Fibroblast of the aortic adventitia (primary cell): ENCODE data around the gene VMAC. TPM values are rescaled to one million over a fixed set of nuclear protein-coding genes. Genes with fewer than 3 reads are reported as not detected.
A peak's percentile ranks its signal among the peaks of the same experiment; 100 is the strongest.
"Not testable (repeated sequence)": the region's sequence is repeated elsewhere in the genome, so short reads cannot be mapped to it uniquely, and the experiment has no call there.

Experiments
- DNase-seq: peaks from one replicate; pipeline ENCODE4 v3.0.0-alpha.2; 2010; ENCODE audit warnings: low read depth
- H3K4me3 ChIP-seq: 2 replicates; pipeline ENCODE4 v1.5.1; 2011; ENCODE audit warnings: low read depth, mild to moderate bottlenecking, control low read depth, low read length, moderate library complexity
- total RNA-seq: library from RNA; depleted of rRNA; stranded (reverse); fragments of >200 nt; gene quantifications from 2 replicates; pipeline ENCODE4 v1.2.3, GENCODE V29; 2012; ENCODE audit warnings: low replicate concordance
- TF ChIP-seq, protein P1 (sequence below): IDR thresholded peaks from 2 replicates; pipeline ENCODE4 v1.5.1; 2011; ENCODE audit warnings: mild to moderate bottlenecking, low read length, control low read depth, inconsistent platforms; ENCODE audit not compliant: insufficient read depth

Gene VMAC
- total RNA-seq, 1 donor: 5.6 TPM

DNA sequence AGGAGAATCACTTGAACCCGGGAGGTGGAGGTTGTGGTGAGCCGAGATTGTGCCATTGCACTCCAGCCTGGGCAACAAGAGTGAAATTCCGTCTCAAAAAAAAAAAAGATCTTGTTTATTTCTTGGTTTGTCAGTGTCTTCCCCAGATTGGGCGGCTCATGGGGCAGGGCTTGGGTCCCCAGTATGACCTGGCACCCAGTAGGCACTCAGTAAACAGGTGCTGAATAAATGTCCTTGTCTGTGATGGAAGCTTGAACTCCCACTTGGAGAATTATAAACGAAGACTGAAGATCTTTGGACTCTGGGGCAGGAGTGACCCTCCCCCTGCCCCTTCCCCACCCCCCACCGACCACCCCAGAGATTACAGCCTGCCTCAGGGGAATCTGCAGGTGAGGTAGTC lies 24.5 kb upstream of the VMAC start:
- DNase-seq: no peak
- no peak overlapping the region for H3K4me3 ChIP-seq
- TF ChIP-seq, protein P1, sequence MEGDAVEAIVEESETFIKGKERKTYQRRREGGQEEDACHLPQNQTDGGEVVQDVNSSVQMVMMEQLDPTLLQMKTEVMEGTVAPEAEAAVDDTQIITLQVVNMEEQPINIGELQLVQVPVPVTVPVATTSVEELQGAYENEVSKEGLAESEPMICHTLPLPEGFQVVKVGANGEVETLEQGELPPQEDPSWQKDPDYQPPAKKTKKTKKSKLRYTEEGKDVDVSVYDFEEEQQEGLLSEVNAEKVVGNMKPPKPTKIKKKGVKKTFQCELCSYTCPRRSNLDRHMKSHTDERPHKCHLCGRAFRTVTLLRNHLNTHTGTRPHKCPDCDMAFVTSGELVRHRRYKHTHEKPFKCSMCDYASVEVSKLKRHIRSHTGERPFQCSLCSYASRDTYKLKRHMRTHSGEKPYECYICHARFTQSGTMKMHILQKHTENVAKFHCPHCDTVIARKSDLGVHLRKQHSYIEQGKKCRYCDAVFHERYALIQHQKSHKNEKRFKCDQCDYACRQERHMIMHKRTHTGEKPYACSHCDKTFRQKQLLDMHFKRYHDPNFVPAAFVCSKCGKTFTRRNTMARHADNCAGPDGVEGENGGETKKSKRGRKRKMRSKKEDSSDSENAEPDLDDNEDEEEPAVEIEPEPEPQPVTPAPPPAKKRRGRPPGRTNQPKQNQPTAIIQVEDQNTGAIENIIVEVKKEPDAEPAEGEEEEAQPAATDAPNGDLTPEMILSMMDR: no peak

GRCh38 chr19:5880604-5881078 lies 24.0 kb upstream of the VMAC start:
- H3K4me3 ChIP-seq: no peak overlapping the region
- peak; percentile 80 for DNase-seq
- TF ChIP-seq, protein P1: no peak

DNA sequence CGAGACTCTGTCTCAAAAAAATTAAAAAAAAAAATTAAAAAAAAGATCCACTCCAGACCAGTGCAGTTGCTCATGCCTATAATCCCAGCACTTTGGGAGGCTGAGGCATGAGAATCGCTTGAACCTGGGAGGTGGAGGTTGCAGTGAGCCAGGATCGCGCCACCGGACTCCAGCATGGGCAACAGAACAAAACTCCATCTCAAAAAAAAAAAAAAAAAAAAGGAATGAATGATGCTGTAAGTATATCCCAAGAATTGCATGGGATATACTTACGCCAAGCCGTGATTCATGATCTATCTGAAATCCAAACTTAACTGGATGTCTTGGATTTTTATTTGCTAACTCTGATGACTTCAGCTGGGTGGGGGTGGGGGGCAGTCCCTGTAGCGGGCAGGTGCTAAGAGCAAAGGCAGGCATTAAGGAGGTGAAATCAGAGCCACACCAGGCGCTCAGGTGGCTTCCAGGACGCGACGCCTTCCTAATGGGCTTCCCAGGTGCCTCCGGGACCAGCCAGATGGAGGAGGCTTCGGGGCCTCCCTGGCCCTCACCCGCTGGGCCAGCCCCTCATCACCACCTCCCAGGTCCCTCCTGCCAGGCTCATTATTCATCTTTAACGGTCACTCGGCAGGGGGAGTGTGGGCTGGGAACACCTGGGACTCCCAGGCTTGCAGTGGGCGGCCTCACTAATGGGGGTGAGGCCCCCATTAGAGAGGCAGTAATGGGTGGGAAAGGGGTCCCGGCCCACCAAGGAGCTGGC lies 23.0 kb upstream of the VMAC start:
- no peak for DNase-seq

DNA sequence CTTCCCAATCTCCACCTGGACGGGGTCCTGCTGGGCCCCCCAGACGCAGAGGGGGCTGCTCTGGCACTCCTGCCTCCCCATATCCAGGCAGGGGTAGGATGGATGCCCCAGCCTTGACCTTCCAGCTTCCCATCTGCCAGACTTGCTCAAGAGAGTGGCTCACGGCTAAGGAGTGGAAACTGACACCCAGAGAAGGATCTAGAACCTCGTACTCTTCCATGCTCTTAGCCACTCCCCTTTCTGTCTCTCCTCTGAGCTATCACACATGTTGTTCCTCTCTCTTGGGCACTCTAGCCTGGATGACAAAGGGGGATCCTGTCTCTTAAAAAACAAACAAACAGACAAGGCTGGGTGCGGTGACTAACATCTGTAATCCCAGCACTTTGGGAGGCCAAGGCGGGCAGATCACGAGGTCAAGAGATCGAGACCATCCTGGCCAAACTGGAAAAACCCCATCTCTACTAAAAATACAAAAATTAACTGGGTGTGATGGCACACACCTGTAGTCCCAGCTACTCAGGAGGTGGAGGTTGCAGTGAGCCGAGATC lies 22.2 kb upstream of the VMAC start:
- DNase-seq: no peak
- H3K4me3 ChIP-seq: no peak overlapping the region
- TF ChIP-seq, protein P1: no peak

More for the DNA sequence above, 23.0 kb upstream of the VMAC start:
- TF ChIP-seq, protein P1: no peak
- no peak overlapping the region for H3K4me3 ChIP-seq

DNA sequence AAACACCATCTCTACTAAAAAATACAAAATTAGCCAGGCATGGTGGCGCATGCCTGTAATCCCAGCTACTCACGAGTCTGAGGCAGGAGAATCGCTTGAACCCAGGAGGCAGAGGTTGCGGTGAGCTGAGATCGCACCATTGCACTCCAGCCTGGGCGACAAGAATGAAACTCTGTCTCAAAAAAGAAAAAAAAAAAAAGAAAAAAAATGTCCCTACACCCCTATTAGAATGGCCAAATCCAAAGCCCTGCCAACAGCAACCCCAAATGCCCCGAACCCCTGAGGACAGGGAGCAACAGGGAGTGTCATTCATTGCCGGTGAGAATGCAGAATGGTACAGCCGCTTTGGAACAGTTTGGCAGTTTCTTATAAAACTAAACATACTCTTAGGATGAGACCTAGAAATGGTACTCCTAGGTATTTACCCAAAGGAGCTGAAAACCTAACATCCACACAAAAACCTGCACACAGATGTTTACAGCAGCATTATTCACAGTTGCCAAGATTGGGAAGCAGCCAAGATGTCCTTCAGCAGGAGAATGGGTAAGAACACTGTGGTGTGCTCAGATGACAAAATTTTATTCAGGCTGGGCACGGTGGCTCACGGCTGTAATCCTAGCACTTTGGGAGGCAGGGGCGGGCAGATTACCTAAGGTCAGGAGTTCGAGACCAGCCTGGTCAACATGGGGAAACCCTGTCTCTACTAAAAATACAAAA lies 21.4 kb upstream of the VMAC start:
- DNase-seq: peak; percentile 25
- H3K4me3 ChIP-seq: not testable (repeated sequence)

- DNase-seq, H3K4me3 ChIP-seq: not testable (repeated sequence)
These were observed 20.4 kb upstream of the VMAC start for GRCh38 chr19:5884065-5884811.

DNA sequence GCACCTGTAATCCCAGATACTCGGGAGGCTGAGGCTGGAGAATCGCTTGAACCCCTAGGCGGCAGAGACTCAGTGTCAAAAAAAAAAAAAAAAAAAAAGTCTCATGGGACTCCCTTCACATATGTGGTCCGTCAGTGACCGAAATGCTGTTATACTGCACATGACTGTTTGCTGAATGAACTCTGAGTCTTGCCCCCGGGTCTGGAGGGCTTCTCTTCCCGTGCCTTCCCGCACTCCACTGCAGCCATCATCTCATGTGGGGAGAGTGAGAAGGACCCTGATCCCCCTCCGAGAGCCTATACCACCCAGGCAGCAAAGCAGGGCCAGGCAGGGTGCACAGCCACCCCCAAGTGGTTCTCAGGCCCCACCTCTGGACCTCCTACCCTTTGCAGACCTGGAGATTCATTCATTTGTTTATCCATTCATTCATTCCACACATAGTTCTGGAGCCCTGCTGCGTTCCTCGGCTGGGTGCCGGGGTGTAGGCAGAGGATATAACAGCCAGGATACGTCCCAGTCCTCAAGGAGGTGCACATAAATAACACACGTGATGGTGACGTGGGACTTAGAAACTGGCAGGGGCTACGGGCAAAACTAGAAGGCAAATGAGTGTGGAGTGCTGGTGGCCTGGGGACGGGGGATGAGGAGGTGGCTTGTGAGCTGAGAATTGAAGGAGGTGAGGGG lies 15.2 kb upstream of the VMAC start:
- no peak overlapping the region for H3K4me3 ChIP-seq
- DNase-seq: peak; percentile 43
- TF ChIP-seq, protein P1: no peak
